Tibial nerve (tissue), 4 donors: ENCODE results near the gene CGNL1. TPM values are rescaled to one million over a fixed set of nuclear protein-coding genes. Genes with fewer than 3 reads are reported as not detected.
A peak's percentile ranks its signal among the peaks of the same experiment; 100 is the strongest.

Experiments used
- DNase-seq, 2 donors: peaks; one replicate each; pipeline ENCODE4 v3.0.0-alpha.2; 2019; ENCODE audit warnings: low spot score in 2 of 2
- H3K27ac ChIP-seq, 4 donors: fragments of 200-600 bp; sonication (generic) in 3 of 4; one replicate each; pipeline ENCODE4 v1.5.1; 2017 to 2019; ENCODE audit warnings: mild to moderate bottlenecking in 1 of 4
- H3K27me3 ChIP-seq, 2 donors: fragments of 200-600 bp; sonication (generic) in 1 of 2; one replicate each; pipeline versions ENCODE4 v1.5.1 to v1.6.0; 2017 to 2019
- H3K36me3 ChIP-seq, 3 donors: fragments of 200-600 bp; sonication (generic); one replicate each; pipeline ENCODE4 v1.5.1; 2018 to 2019
- H3K4me1 ChIP-seq, 4 donors: fragments of 200-600 bp; sonication (generic) in 3 of 4; one replicate each; pipeline ENCODE4 v1.5.1; 2017 to 2019
- H3K4me3 ChIP-seq, 4 donors: fragments of 200-600 bp; sonication (generic) in 3 of 4; one replicate each; pipeline ENCODE4 v1.5.1; 2017 to 2019; ENCODE audit warnings: mild to moderate bottlenecking in 1 of 4, moderate library complexity in 1 of 4
- H3K9me3 ChIP-seq, 4 donors: fragments of 200-600 bp; sonication (generic) in 3 of 4; one replicate each; pipeline ENCODE4 v1.5.1; 2017 to 2019
- EP300 ChIP-seq, 2 donors: sonication (generic); formaldehyde crosslinking; IDR thresholded peaks; one replicate each; pipeline ENCODE4 v1.6.1; 2017; ENCODE audit warnings: antibody characterized with exemption in 2 of 2, mild to moderate bottlenecking in 1 of 2
- POLR2A ChIP-seq, 2 donors: fragments of 450-650 bp; IDR thresholded peaks; one replicate each; pipeline ENCODE4 v1.6.1; 2017; ENCODE audit warnings: antibody characterized with exemption in 2 of 2, mild to moderate bottlenecking in 2 of 2, moderate library complexity in 2 of 2
- WGBS, 2 donors: methylation state at CpG; one replicate each; pipeline ENCODE4 v1.1.5; 2018; 5-methylcytosine and 5-hydroxymethylcytosine counted together
- total RNA-seq, 4 donors: library from RNA; depleted of rRNA; stranded (reverse); fragments of >200 nt; gene quantifications; one replicate each; pipeline ENCODE4 v1.1.0, GENCODE V29; 2016
- TF ChIP-seq, protein P1 (sequence below), 5 experiments: fragments of 200-600 bp in 3 of 5; fragments of 450-650 bp in 2 of 5; sonication (generic) in 3 of 5; IDR thresholded peaks; one replicate each; pipeline ENCODE4 v1.5.1; 2016 to 2019; ENCODE audit warnings: antibody characterized with exemption in 5 of 5, mild to moderate bottlenecking in 3 of 5, moderate library complexity in 2 of 5

The CGNL1 gene
- total RNA-seq, 4 donors from 2014 or later, result 15.9 to 36.7 (median 29.2) TPM

GRCh38 chr15:57421110-57421509 is 44.8 kb downstream of the CGNL1 start:
- 90 to 91% methylated on average over 3 of the region's 3 CpGs for WGBS, 2 donors
- DNase-seq, result no peak
- Histone ChIP-seq H3K4me1 (peaks cover 0 to 23% (median 4%) of the 10 kb centered on the region in 4 donors), H3K9me3 (no peaks in the 10 kb centered on the region), H3K4me3 (no peak overlapping the region), H3K27ac (no peak overlapping the region), H3K36me3 (no peaks in the 10 kb centered on the region), H3K27me3 (no peaks in the 10 kb centered on the region)
- TF ChIP-seq POLR2A (IDR thresholded peaks at IDR 0.05), result no peak
- TF ChIP-seq, protein P1, sequence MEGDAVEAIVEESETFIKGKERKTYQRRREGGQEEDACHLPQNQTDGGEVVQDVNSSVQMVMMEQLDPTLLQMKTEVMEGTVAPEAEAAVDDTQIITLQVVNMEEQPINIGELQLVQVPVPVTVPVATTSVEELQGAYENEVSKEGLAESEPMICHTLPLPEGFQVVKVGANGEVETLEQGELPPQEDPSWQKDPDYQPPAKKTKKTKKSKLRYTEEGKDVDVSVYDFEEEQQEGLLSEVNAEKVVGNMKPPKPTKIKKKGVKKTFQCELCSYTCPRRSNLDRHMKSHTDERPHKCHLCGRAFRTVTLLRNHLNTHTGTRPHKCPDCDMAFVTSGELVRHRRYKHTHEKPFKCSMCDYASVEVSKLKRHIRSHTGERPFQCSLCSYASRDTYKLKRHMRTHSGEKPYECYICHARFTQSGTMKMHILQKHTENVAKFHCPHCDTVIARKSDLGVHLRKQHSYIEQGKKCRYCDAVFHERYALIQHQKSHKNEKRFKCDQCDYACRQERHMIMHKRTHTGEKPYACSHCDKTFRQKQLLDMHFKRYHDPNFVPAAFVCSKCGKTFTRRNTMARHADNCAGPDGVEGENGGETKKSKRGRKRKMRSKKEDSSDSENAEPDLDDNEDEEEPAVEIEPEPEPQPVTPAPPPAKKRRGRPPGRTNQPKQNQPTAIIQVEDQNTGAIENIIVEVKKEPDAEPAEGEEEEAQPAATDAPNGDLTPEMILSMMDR (IDR thresholded peaks at IDR 0.05), result no peak
- TF ChIP-seq EP300 (IDR thresholded peaks at IDR 0.05), result no peak

GRCh38 chr15:57421551-57421950 is 45.2 kb downstream of the CGNL1 start:
- Histone ChIP-seq H3K27ac (peak overlapping the region in 2 of 4 donors; percentile 15 to 65), H3K9me3 (no peaks in the 10 kb centered on the region), H3K4me3 (no peak overlapping the region), H3K27me3 (no peaks in the 10 kb centered on the region), H3K36me3 (no peaks in the 10 kb centered on the region), H3K4me1 (peaks cover 0 to 23% (median 4%) of the 10 kb centered on the region in 4 donors)
- no peak for DNase-seq
- 46 to 51% methylated on average over 6 of the region's 6 CpGs for WGBS, 2 donors
- TF ChIP-seq EP300 (IDR thresholded peaks at IDR 0.05) (no peak), POLR2A (IDR thresholded peaks at IDR 0.05) (no peak)
- TF ChIP-seq, protein P1 (IDR thresholded peaks at IDR 0.05), result no peak

DNA sequence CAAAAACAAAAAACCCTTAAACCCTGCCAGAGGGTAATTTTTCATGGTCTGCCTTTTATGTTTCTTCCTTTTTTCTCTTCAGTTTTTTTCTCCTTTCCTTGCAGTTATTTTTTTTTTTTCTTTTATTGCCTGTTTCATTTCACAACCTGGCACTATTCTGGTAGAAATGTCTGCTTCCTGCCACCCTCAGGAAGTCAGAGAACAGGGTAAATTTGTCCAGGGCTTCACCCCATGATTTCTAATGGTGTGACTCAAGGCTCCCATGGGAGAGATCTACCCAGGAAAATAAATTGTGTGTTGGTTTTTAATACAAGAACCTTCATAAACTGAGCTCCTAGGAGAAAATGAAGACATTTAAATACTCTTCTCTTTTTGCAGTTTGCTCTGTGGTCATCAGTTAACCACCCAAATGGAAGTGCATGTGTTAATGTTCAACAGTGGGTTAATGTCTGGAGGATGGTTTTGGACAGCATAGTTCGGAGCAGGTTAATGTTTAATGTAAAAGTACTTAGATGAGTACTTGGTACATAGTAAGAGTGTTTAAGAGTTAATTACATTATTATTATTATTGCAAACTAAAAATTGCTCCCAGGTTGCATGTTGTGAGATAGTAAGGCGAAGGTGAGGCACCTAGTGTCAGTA is 45.9 kb downstream of the CGNL1 start:
- DNase-seq, result no peak
- no peaks in the 10 kb centered on the region for H3K27me3 ChIP-seq
- peak in 1 of 2 donors; percentile 24 for TF ChIP-seq EP300 (IDR thresholded peaks at IDR 0.05)
- TF ChIP-seq, protein P1 (IDR thresholded peaks at IDR 0.05), result no peak
- no peak overlapping the region for H3K4me3 ChIP-seq
- peak overlapping the region in 2 of 4 donors; percentile 15 to 65 for H3K27ac ChIP-seq
- peaks cover 0 to 30% (median 4%) of the 10 kb centered on the region in 4 donors for H3K4me1 ChIP-seq
- H3K36me3 ChIP-seq, result no peaks in the 10 kb centered on the region
- no peaks in the 10 kb centered on the region for H3K9me3 ChIP-seq
- 74 to 85% methylated on average over 2 of the region's 2 CpGs for WGBS, 2 donors

DNA sequence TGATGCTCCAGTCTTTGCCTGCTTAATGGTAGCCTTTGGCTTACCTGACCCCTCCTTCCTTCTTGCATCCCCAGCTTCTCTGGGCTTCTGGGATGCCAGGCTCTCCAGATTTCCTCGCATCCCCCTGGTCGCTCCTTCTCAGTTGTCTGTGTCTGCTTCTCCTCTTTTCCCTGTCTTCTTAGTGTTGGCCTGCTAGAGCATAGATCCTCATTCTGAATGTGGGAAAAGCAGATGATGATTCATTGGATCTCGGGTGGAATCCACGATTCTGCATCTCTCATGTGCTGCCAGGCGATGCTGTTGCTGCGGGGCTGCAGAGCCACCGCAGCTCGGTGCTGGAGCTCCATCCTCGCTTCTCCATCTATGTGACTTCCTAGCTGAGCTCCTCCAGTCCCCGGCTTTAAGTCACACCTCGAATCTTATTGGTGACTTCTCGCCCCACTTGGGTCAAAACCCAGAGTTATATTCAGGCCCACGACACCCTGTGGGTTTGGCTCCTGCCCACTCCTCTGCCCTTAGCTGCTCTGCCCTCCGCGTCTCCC is 47.4 kb downstream of the CGNL1 start:
- Histone ChIP-seq H3K27me3 (no peaks in the 10 kb centered on the region), H3K4me3 (no peak overlapping the region), H3K36me3 (no peaks in the 10 kb centered on the region), H3K4me1 (peaks cover 0 to 44% (median 4%) of the 10 kb centered on the region in 4 donors), H3K9me3 (no peaks in the 10 kb centered on the region), H3K27ac (no peak overlapping the region)
- TF ChIP-seq EP300 (IDR thresholded peaks at IDR 0.05) (no peak), POLR2A (IDR thresholded peaks at IDR 0.05) (no peak)
- TF ChIP-seq, protein P1 (IDR thresholded peaks at IDR 0.05), result no peak
- no peak for DNase-seq
- WGBS, 2 donors, result 84 to 87% methylated on average over 15 of the region's 15 CpGs

DNA sequence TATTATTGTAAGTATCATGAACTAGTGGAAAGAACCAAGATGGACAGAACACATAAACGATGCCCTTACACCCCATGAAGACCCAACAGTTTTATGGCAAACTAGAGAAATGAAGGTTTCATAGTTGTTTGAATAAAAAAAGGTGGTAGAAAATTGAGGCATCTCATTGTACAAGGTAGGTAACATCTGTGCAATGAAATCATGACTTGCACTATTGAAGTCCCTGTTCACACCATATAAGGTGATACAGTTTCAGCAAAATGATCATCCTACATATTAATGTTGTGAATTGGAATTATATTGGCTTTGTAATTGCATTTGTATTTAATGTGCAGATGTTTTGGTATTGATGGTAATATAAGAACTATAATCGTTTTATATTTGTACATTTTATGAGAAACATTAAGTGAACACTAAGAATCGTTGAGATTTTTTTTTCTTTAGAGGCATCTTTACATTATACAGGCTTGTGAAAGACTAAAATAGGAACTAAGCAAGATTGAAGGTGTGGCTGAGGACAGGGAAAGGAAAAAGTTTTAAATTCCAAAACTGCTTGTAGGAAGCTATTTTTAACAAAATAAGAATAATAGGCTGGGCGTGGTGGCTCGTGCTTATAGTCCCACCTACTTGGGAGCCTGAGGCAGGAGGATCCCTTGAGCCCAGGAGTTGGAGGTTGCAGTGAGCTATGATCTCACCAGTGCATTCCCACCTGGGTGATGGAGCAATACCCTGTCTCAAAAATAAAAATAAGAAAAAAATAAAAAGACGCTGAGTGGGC is 48.5 kb downstream of the CGNL1 start:
- no peak for DNase-seq
- H3K27me3 ChIP-seq, result no peaks in the 10 kb centered on the region
- H3K4me3 ChIP-seq, result no peak overlapping the region
- peaks cover 0 to 55% (median 4%) of the 10 kb centered on the region in 4 donors for H3K4me1 ChIP-seq
- 69 to 71% methylated on average over 6 of the region's 6 CpGs for WGBS, 2 donors
- H3K27ac ChIP-seq, result no peak overlapping the region
- H3K36me3 ChIP-seq, result no peaks in the 10 kb centered on the region
- TF ChIP-seq, protein P1 (IDR thresholded peaks at IDR 0.05), result no peak
- TF ChIP-seq POLR2A (IDR thresholded peaks at IDR 0.05) (no peak), EP300 (IDR thresholded peaks at IDR 0.05) (no peak)
- no peaks in the 10 kb centered on the region for H3K9me3 ChIP-seq
